C1 segment of cervical spinal cord (tissue), 14 donors: Measurements from ENCODE around the gene AFTPH.
A peak's percentile ranks its signal among the peaks of the same experiment; 100 is the strongest.

ENCODE experiments used
- DNase-seq, 14 donors: peaks; one replicate each; lab custom pipeline; 2025; lab: John Stamatoyannopoulos, UW

The AFTPH gene

DNA sequence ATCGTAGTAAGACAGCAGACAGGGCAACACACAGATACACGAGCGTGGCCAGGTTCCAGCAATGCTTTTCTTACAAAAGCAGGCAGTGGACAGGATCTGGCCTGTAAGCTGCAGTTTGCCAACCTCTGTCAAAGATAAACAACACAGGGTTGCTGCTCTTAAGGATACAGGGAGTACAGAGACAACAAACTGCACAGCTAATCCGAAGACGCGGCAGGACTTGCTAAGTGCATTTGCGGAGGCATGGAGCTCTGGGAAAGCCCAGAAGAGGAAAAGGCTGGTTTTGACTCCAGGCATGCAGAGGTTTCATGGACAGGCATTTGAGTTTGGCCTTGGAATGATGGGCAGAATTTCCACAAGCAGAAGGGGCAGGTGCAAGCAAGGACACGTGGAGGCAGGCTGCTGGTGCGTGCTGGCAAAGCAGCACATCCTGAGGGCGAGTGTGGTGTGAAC lies 105.2 kb downstream of the AFTPH start:
- DNase-seq = no peak

DNA sequence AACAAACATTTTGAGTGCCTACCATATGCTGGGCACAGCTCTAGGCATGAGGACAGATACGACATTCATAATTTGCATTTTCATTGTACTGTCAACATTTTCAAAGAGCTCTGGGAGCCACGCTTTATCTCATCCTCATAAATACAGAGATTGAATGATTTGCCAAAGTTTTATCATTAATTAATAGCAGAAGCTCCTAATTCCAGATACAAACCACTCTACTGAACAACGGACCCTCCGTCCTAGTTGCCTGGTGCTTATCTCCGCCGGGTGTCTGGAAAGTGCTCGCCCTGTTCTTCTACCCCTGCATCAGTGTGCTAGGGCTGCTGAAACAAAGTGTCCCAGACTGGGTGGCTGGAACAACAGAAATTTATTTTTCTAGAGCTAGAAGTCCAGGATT lies 105.7 kb downstream of the AFTPH start:
- DNase-seq = no peak

DNA sequence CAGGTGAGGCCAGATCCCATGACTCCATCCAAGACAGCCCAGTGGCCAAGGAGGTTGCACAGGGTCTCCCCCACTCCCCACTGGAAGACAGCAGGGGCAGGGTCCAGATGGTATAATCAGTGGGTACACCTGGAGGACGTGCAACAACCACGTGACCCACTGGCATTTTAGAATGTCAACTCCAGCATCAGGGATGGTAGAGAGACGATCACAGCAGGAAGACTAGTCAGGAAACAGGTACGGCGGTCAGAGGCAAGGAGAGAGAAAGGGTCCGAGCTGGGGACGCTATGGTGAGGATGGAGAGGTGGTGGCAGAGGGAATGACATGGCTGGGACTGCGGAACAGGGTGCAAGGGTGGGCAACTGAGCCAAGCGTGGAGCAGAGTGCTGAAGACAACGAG lies 106.6 kb downstream of the AFTPH start:
- DNase-seq = no peak

DNA sequence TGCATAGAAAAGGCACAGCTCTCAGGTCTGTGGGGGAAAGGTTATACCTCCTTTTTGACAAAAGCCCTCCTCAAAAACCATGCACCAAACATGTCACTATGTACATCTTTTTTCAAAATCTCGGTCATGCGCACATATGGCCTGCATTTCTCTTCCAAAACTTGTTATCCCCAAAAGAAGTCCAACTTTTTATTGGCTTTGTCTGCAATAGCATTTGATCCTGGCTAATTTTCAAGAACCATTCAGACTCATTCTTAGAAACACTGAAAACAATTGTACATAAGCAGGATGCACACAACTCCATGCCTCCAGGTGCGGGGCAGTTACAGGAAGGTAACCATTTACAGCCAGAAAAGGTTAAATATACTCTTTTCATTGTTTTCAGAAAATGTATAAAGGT lies 107.6 kb downstream of the AFTPH start:
- DNase-seq = no peak

DNA sequence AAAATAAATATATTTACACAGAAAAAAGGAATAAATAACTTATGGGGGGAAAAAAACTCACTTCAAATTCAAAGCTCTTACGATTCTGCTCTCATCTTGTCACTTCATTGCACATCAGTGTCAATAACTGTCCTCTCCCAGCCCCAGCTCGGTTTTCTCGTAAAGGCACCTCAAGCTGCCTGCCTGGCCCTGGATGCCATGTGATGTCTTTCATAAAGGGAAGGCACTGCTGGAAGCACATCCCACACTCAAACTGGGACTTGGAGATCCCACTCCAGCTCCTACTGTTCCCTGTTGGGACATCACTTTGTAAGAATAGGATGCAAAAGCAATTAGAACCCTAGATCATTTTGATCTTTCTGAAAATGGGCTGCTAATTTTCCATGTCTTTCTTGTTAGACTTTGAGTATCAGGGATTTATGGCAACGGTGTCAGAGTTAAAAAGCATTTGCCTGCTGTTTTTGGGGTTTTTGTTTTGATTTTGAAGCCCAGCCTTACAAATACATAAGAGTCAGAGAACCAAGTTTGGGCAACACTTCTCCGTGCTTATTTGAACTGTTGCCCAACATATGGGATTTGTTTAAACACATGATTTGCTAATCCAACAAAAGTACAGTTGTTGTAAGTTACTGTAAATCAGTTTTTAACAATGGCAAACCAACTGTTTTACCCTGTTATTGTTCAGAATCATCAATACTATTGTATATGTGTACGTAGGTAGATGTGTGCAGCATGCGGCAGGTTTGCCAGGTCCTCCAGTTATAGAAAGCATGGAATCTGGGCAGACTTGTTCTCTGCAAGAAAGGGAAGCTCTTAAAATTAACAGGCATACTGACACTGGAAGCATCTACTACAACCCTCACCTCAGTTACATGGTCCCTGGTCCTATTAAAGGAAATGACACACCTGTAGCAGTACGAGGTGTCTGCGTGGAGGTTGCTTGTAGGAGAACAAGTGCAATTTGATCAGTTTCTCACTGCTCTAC lies 109.0 kb downstream of the AFTPH start:
- DNase-seq = no peak

DNA sequence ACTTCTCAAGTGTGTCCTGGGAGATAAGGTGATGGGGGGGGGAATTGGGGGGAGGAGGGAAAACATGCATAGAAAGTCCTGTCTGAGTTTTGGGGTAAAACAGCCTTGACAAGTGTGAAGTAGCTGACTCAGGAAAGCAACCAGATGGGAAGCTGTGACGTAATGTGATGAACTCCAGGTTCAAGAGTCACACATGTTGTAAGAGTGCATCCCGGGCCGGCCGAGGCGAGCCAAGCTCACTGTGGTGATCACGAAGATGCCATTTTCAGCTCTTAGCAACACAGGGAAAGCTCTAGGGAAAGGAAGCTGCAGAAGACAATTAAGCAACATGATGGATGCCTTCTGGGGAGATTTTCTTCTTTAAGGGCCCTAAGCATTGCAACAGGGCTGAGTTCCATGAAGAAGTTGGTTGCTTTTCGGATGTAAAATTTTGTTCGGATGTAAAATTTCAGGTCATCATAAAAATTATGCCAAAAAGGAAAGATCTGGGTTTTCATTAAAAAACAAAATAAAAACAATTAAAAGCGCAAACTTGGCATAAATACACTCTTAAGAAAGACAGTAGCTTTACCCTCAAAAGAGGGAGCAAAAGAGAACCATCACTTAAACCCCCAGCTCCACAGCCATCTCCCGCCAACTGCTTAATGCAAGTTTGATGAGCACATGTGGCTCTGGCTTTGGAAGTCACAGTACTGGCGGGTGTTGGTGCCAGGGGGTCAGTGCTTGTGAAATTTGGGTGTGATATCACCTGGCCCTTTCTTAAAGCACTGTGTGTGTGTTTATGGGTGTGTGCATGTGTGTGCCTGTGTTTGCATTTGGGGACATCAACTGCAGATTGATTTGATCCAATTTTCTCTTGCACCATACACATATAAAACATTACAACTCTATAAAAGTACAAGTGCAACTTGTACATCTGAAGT lies 110.5 kb downstream of the AFTPH start:
- DNase-seq = peak in 1 of 14 donors; percentile 15

DNA sequence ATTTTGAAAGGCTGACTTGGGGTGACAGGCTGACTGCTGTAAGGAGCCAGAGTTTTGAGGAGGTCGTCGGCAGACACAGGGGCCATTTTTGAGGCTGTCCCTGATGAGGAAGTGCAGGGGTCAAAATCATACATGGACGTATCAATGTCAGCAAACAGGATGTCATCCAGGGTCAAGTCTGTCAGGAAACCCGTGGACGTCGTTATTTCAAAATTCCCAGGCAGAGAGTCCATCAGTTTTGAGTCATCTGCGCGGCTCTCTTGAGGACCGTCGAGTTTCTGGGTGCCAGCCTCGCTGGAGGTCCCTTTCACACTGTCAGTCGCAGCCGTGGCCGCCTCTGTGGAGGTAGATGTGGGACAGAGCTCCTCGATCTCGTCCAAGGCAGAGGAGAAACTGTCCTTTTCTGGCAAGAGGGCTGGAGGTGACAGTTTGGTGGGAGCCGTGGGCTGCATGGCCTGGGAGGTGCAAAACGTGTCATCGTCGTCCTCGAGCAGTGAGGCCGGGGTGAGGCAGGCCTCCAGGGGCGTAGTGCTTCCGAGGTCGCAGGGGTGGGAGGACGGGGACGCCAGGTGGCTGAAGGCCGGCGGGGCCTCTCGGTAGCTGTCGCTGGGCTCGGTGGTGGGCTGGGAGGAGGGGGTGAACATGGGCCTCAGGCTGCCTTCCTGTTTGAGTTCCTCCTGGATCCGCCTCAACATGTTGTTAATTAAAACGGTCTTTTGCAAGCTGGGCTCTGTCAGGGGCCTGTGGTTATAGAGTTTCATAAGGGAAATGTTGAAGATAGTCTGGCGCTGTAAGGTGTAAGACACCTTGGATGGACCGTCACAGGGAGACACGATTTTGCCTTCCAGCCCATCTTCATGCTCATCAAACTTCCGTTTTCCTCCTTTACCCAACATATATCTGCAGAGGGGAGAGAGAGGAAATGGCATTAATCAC lies 112.1 kb downstream of the AFTPH start:
- no peak for DNase-seq

DNA sequence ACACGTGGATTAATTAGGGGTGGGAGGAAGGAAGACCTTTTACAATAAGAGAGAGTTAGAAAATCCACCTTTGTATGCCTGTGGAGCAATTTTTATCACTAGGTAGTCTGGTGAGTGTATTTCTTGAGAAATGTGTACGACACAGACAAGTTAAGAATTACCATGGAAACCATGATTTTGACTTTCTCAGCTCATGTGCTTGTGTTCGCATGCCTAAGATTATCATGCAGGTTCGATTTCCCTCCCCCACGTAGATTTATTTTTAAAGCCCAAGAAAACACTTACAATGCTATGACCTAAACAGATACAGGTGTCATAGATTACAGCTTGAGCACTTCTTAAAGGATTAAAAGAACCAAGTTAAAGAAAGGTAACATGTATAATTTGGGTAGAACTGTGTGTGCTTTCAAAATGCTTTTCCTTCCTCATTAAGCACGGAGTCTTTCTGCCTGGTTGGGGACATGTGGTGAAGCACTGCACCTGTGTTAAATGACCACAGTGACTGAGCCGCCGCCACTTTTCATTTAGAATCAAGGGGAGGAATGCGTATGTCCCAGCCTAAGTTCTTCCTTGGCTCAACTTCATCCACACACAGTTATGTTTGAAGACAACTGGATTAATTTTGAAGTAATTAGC lies 113.0 kb downstream of the AFTPH start:
- DNase-seq = no peak

DNA sequence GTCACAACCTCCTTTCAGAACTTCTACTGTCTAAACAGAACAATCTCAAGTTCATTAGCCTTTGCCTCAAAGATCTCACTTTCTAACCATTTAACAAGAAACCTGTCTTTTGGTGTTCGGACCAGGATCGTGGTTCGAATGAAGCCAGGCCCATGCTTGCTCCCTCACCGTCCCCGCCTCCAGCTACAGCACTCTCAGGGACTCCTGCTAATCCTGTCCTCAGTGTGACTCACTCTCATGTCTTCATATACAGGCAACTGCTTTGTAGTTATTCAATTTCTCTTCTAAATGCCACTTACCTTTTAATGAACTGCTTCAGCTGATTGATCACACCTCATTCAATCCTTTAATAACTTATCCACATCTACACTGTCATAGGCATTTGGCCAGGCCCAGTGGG lies 113.8 kb downstream of the AFTPH start:
- no peak for DNase-seq

DNA sequence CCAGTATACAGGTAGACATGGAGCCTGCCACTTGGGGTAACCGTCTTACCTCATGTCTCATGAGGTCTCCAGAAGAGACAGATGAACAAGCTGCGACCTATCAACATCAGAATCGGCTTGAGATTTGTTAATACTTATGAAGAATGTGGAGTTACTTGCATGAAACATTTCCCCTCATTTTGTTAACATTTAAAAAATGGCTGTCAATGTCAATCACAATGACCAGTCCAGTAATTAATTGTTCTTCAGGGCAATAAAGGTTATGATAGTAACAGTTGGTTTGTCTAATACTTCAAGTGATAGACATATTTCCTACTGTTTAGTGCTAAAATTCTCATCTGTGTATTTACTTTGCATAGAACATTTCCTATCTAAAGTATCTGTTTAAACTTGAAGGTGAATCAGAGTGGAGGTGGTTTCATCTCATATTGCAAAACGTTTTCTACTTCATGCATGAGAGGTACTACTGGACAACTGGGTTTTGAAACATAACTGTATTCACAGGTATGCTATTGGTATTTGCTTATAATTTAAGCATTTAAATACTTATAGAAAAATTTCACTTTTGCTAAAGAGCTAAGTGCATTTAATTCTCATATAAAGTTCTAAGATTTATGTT lies 114.5 kb downstream of the AFTPH start:
- no peak for DNase-seq

DNA sequence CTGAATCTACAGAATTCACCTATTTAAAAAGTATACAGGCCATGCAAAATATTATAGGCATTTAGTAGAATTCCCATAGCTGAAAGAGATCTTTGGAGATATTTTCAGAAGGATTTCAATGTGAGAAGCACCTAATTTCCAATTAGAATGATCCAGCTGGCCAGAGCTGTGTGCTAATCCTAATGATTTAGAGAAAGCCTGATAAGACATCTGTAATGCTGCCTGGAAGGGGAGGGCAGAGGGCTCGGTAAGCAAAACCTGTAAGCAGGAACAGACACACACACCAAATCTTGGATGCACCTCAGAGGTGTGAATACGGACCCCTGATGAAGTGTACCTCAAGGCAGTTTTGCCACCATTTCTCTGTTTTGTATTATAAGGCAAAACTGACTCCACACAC lies 115.6 kb downstream of the AFTPH start:
- no peak for DNase-seq

DNA sequence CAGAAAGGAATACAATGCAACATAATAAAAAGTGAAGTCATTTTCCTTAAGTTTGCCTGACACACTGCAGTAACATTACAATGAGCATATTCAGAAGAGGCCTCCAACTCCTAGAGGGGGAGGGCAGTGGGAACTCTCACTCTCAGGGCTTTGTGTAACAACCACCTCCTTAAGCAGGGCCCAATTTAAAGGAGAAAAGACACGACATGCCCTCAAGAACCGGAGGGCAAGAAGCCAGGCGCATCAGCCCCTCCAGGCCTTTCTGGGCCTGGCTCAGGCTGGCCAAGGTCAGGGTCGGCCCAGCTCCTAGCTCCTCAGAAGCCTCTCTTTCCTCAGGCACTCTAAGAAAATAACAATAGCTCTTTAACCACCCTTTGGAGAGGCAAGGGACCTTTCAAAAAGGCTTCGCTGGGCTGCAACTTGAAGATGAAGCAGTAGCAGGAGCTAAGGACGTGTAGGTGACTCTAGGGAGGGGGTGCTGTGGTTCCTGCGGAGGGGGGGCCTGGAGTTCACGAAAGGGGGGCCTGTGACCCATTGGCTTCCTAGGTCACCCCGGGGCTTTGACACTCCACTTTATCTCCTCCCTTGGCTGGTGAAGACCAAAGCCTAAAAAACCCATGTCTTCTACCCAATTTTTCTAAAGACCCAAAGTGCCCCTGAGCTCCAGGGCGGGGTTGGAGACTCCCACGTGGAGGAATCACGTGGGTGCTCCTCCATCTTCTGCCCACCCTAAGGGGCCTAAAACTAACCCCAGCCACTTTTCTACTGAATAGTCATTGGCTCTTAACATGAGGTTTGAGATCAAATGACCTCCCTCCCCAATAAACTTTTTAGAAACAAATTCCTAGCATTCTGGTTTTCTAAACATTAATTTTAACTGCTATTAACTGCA lies 116.3 kb downstream of the AFTPH start:
- no peak for DNase-seq

DNA sequence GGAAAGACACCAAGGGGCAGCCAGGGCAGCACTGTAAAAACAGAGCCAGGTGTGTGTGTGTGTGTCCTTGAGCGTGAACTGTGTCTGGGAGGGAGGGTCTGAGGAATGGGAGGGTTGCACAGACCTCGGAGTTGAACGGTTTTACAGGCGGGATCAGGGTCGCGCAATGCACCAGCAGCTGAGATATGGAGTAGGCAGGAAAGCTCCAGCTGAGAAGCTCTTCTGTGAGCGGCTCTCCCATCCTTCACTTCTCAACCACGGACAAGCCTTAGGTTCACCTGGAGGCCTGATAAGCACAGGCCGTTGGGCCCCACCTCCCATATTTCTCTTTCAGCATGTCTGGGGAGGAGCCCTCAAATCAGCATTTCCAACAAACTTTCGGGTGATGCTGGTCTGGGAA lies 117.5 kb downstream of the AFTPH start:
- no peak for DNase-seq
